Glutamatergic neuron (in vitro differentiated cells): Measurements from ENCODE around the gene CD8B. TPM values are rescaled to one million over a fixed set of nuclear protein-coding genes. Genes with fewer than 3 reads are reported as not detected.

Experiments
- DNase-seq: peaks from one replicate; pipeline ENCODE4 v3.0.0; 2022
- H3K27ac Mint-ChIP-seq: one replicate; pipeline ENCODE4 v1.8.0; 2020; ENCODE audit warnings: mild to moderate bottlenecking, mixed read lengths, inconsistent platforms; ENCODE audit not compliant: unreplicated experiment
- H3K27me3 Mint-ChIP-seq: one replicate; pipeline ENCODE4 v1.8.0; 2020; ENCODE audit warnings: mild to moderate bottlenecking, moderate library complexity, mixed read lengths, inconsistent platforms; ENCODE audit not compliant: unreplicated experiment
- H3K36me3 Mint-ChIP-seq: one replicate; pipeline ENCODE4 v1.8.0; 2020; ENCODE audit warnings: mild to moderate bottlenecking, mixed read lengths, inconsistent platforms; ENCODE audit not compliant: unreplicated experiment
- H3K4me1 Mint-ChIP-seq: one replicate; pipeline ENCODE4 v1.8.0; 2020; ENCODE audit warnings: mild to moderate bottlenecking, low read depth, mixed read lengths, inconsistent platforms; ENCODE audit not compliant: unreplicated experiment
- H3K4me3 Mint-ChIP-seq: one replicate; pipeline ENCODE4 v1.8.0; 2020; ENCODE audit warnings: mild to moderate bottlenecking, mixed read lengths, inconsistent platforms; ENCODE audit not compliant: unreplicated experiment
- H3K9me3 Mint-ChIP-seq: one replicate; pipeline ENCODE4 v1.8.0; 2020; ENCODE audit warnings: mild to moderate bottlenecking, moderate library complexity, mixed read lengths, inconsistent platforms; ENCODE audit not compliant: unreplicated experiment
- total RNA-seq: library from RNA; stranded (reverse); fragmentation: NEBNext Ultra II Directional; extraction: Animal tissue kit (Norgen Biotek cat#: 25700); gene quantifications from one replicate; pipeline ENCODE4 v1.2.1, GENCODE V29; 2021; ENCODE audit not compliant: unreplicated experiment
- TF ChIP-seq, protein P1 (sequence below): fragments of 200-600 bp; sonication (generic); IDR thresholded peaks from one replicate; pipeline ENCODE4 v1.5.0; 2021; ENCODE audit not compliant: partially characterized antibody, unreplicated experiment

The CD8B gene
- total RNA-seq, 1 donor from 2014 or later, result not detected

GRCh38 chr2:86825036-86825692 is 36.5 kb downstream of the CD8B start:
- Mint-ChIP-seq H3K27ac (no peak overlapping the region), H3K9me3 (no peaks in the 10 kb centered on the region)
- TF ChIP-seq, protein P1, sequence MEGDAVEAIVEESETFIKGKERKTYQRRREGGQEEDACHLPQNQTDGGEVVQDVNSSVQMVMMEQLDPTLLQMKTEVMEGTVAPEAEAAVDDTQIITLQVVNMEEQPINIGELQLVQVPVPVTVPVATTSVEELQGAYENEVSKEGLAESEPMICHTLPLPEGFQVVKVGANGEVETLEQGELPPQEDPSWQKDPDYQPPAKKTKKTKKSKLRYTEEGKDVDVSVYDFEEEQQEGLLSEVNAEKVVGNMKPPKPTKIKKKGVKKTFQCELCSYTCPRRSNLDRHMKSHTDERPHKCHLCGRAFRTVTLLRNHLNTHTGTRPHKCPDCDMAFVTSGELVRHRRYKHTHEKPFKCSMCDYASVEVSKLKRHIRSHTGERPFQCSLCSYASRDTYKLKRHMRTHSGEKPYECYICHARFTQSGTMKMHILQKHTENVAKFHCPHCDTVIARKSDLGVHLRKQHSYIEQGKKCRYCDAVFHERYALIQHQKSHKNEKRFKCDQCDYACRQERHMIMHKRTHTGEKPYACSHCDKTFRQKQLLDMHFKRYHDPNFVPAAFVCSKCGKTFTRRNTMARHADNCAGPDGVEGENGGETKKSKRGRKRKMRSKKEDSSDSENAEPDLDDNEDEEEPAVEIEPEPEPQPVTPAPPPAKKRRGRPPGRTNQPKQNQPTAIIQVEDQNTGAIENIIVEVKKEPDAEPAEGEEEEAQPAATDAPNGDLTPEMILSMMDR, result no peak

DNA sequence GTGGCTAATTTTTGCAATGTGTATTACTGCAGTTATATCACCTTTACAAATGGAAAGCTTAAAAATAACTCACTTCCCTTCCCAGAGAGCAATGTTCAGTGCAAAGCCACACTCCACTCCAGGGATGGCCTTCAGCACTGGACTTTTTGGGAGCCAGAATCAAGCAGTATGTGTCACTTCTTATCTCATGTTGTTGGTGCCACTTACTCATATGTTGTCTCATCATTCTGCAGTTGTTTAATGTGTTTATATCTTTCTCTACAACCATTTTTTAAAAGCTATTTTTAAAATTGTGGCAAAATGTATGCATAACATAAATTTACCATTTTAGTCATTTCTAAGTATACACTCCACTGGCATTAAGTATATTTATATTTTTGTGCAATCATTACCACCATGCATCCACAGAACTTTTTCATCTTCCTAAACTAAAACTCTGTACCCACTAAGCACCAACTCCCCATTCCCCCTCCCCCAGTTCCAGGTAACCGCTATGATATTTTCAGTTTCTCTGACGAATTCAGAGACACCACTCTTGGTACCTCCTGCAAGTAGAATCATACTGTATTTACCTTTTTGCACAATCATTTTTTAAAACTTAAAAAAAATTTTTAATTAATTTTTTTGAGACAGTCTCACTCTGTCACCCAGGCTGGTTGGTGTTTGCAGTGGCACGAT is 38.9 kb downstream of the CD8B start:
- Mint-ChIP-seq H3K27ac (no peak overlapping the region), H3K36me3 (no peaks in the 10 kb centered on the region), H3K27me3 (peaks cover 3% of the 10 kb centered on the region)

More at GRCh38 chr2:86825036-86825692, 36.5 kb downstream of the CD8B start:
- no peaks in the 10 kb centered on the region for H3K4me1 Mint-ChIP-seq
- peaks cover 3% of the 10 kb centered on the region for H3K27me3 Mint-ChIP-seq
- H3K36me3 Mint-ChIP-seq, result no peaks in the 10 kb centered on the region
- no peak overlapping the region for H3K4me3 Mint-ChIP-seq
- DNase-seq, result no peak

GRCh38 chr2:86821842-86822241 is 39.8 kb downstream of the CD8B start:
- TF ChIP-seq, protein P1, result no peak
- Mint-ChIP-seq H3K4me3 (no peak overlapping the region), H3K27me3 (no peaks in the 10 kb centered on the region)

More for the DNA sequence above, 38.9 kb downstream of the CD8B start:
- Mint-ChIP-seq H3K9me3 (no peaks in the 10 kb centered on the region), H3K4me3 (no peak overlapping the region), H3K4me1 (no peaks in the 10 kb centered on the region)
- TF ChIP-seq, protein P1, result no peak
- DNase-seq, result no peak

DNA sequence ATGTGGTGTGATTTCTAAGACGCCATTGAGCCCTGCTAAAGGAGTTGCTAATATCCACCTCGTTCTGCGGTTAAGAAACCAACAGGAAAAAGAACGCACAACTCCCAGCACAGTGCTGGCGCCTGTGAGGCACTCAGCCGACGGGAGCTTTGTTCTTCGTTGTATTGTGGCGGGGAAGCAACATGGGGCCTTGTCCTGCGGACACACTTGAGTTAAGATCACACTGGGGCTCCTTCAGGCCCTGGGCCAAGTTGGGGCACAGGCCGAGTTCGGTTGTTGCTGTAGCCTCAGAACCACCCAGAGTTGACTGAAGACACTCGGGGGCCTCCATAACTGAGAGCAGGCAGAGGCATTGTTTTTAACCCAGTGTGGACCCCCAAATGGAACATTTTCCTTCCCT is 40.4 kb downstream of the CD8B start:
- Mint-ChIP-seq H3K9me3 (no peaks in the 10 kb centered on the region), H3K27me3 (no peaks in the 10 kb centered on the region), H3K4me1 (no peaks in the 10 kb centered on the region), H3K36me3 (no peaks in the 10 kb centered on the region), H3K4me3 (no peak overlapping the region), H3K27ac (no peak overlapping the region)
- TF ChIP-seq, protein P1, result no peak
- DNase-seq, result no peak

More at GRCh38 chr2:86821842-86822241, 39.8 kb downstream of the CD8B start:
- Mint-ChIP-seq H3K36me3 (no peaks in the 10 kb centered on the region), H3K27ac (no peak overlapping the region), H3K4me1 (no peaks in the 10 kb centered on the region), H3K9me3 (no peaks in the 10 kb centered on the region)
- no peak for DNase-seq

- TF ChIP-seq, protein P1, result no peak
- no peak overlapping the region for H3K4me3 Mint-ChIP-seq
- H3K27ac Mint-ChIP-seq, result no peak overlapping the region
- no peaks in the 10 kb centered on the region for H3K9me3 Mint-ChIP-seq
- H3K36me3 Mint-ChIP-seq, result no peaks in the 10 kb centered on the region
- H3K27me3 Mint-ChIP-seq, result no peaks in the 10 kb centered on the region
- DNase-seq, result no peak
- H3K4me1 Mint-ChIP-seq, result no peaks in the 10 kb centered on the region
Measured at GRCh38 chr2:86818957-86819356, 42.7 kb downstream of the CD8B start.
